NCI-H146 treated with DMSO at 0.1 percent for 48 hours (cell line): ENCODE data around the gene NR0B2.
"Not testable (repeated sequence)": the region's sequence is repeated elsewhere in the genome, so short reads cannot be mapped to it uniquely, and the experiment has no call there.

Experiments used
- DNase-seq: peaks from one replicate; lab custom pipeline; 2025; ENCODE audit not compliant: unreplicated experiment; lab: John Stamatoyannopoulos, UW

Gene NR0B2

GRCh38 chr1:26913754-26914619, at the start of gene NR0B2:
Gene NR0B2, minus strand, starts transcription at chr1:26913975. Its CDS starts 35 bp downstream, at chr1:26913940.
- peak; percentile 95 for DNase-seq

DNA sequence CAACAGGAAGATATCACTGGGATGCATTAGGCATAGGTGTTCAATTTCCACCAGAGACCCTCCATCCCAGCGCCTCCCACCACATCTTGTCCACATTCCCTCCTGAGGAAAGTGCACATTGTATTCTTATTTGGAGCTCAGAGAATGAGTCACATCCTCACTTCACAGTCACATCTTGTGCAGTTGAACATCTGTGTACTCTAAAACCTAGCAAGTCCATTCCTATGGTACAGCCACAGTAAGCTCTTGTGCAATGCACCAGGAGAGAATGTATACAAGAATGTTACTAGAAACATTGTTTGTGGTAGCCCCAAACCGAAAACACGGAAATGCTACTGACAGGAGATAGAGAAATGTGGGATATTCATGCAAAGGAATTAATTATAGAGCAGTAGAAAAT, 48.1 kb upstream of the NR0B2 start:
- DNase-seq, result no peak

- DNase-seq, result no peak
Observed at GRCh38 chr1:26960625-26960966, 46.8 kb upstream of the NR0B2 start.

GRCh38 chr1:26959722-26960624, 46.2 kb upstream of the NR0B2 start, which contains the start of gene KDF1:
Gene KDF1, minus strand, starts transcription at chr1:26960468. Its CDS starts 8,088 bp downstream, at chr1:26952380.
- peak; percentile 56 for DNase-seq

GRCh38 chr1:26959270-26959669, 45.5 kb upstream of the NR0B2 start:
- DNase-seq, result no peak

DNA sequence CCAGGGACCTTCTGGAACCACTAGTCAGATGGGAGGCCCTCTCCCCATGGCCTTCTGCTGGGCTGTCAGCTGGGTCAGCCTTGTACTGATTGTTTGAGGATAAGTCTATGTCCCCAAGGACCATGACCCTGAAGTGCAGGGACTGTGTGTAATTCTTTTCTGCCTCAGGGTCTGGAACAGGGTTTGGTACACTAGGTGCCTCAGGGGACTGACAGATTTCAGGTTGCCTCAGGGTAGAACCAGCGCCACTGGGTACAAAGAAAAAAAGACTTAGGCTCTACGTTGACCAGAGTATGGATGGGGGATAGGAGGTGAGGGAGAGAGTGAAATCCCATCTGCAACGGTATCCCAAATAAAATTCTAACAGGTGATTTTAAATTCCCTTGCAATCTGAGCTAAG, 43.5 kb upstream of the NR0B2 start:
- no peak for DNase-seq

- DNase-seq, result no peak
Observed at GRCh38 chr1:26956321-26956720, 42.5 kb upstream of the NR0B2 start.

DNA sequence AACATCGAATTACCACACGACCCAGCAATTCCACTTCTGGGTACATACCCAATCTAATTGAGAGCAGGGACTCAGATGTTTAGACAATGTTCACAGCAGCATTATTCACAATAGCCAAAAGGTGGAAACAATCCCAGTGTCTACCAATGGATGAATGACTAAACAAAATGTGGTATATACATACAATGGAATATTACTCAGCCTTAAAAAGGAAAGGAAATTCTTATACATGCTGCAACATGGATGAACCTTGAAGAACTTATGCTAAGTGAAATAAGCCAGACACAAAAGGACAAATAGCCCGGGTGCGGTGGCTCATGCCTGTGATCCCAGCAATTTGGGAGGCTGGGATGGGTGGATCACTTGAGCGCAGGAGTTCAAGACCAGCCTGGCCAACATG, 39.6 kb upstream of the NR0B2 start:
- DNase-seq, result no peak

DNA sequence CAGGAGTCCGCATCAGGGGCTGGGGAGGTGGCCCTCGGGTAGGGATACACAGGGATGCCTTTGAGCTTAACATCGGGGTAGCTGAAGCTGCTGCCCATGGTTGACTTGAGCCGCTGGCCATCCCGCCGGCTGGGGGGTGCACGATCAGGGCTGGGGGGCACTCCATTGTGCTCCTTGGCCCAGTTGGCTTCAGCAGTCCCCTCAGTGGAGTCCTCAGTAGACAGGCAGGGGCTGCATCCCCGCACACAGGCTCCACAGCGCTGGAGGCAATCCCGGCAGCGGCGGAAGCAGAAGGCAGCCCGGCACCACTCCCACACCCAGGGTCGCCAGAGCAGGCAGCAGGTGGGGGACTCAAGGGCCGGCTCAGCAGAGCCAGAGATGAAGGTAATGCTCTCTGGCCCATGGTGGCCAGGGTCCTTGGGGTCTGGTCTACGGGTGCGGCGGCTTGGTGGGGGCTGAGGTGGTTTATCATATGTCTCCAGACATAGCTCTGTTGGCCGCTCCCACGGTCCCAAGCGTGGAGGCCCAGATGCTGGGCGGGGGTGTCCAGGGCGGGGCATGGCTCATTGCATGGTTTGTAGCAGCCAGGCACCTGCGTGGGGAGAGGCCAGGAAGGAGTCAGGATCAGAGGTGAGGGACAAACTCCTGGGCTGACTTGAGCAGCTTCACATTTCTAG, 38.2 kb upstream of the NR0B2 start:
- no peak for DNase-seq

DNA sequence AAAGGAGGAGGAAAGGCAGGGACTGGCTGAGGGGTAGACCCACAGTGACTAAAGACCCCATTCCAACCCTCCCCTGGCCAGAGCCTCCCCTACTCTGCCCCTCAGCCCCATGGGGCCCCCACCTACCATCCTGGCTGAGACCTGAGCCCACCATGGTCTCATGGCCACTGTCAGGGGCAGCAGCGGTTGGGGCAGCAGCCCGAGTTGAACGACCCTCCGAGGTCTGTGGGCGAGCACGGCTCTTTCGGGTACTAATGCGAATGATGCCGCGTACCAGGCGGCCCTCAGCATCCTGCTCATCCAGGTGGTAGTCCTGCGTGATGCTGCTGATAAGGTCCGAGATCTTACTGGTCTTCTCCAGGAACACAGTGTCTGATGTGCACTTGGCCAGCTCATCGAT, 37.4 kb upstream of the NR0B2 start:
- no peak for DNase-seq

- DNase-seq, result no peak
Observed at GRCh38 chr1:26950602-26951001, 36.8 kb upstream of the NR0B2 start.

DNA sequence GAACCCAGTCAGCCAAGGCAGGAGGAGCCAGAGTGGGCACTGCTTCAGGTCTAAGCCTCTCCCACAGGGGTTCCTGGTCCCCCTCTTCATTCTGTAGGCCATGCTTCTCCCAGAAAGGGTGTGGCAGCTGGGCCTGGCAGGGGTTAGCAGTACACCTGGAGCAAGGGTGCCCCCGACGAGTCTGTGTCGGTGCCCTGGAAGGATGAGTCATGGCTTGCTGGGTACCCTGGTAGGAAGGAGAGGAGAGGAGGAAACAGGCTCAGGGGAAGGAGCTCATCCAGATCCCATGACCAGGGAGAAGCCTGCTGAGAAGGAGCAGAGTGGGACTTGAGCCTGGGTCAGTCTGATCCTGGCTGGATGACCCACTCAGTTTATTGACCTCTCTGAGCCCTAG, 36.1 kb upstream of the NR0B2 start:
- DNase-seq, result no peak

DNA sequence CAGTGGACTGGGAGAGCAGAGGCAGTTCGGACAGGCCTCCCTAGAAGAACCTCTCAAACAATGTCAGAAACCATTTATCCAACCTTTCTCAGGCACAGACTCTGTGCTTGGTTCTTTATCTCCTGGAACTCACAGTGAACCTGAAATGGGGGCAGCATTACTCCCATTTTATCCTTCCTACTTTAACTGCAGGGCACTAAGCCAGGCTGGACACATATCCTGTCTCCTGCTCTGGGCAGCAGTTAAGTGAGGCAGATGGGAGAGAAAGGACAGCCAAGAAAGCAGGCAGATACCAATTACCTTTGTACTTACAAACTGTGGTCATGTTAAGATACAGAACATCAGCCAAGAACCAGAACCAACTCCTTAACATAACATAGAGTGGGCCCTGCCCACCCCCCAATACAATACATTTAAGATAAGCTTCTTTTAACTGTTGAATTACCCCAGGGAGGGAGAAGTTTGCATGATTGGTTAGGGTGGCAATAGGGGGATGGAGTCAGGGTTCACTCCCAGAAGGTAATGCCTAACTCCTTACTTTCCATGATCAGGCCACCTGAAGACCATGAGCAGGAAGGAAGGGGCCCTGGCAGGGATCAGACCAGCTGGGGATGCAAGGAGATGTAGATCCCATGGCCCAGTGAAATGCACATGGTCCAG, 35.6 kb upstream of the NR0B2 start:
- DNase-seq, result no peak

DNA sequence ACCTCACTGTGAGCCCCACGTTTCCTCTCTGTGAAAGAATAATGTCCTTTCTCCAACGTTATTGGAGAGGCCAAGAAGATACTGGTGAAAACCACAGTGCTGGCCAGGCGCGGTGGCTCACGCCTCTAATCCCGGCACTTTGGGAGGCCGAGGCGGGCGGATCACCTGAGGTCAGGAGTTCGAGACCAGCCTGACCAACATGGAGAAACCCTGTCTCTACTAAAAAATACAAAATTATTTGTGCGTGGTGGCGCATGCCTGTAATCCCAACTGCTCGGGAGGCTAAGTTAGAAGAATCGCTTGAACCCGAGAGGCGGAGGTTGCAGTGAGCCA, 34.9 kb upstream of the NR0B2 start:
- not testable (repeated sequence) for DNase-seq

DNA sequence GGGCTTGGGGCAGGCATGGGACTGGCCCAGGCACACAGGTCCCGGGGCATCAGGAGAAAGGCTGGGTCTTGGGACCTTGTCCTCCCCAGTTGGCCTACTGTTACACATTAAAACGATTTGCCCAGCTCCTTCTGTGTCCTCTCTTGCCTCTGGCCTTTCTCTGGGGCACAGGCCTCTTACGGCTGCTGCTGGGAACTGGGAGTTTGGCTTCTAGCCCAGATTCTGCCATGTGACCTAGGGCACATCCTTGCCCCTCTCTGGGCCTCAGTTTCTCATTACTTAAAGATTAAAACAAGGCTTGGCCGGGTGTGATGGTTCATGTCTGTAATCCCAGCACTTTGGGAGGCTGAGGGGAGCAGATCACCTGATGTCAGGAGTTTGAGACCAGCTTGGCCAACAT, 32.5 kb upstream of the NR0B2 start:
- no peak for DNase-seq

GRCh38 chr1:26945728-26946127, 32.0 kb upstream of the NR0B2 start:
- DNase-seq, result no peak

DNA sequence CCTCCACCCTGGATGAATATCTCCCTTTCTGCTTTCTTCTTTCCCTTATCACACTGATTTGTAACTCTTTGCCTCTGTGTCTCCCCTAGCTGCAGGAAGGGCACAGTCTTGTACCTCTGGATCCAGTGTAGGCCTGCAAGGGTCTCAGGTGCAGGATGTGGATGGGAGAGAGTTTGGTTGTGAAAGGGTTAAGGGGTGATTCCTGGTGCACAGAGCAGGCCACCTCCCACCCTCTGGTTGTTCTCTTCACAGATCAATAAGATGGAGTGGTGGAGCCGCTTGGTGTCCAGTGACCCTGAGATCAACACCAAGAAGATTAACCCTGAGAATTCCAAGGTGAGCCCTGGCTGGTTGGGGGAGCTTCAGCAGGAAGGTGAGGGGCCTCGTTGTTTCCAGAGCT, 31.4 kb upstream of the NR0B2 start:
- no peak for DNase-seq

DNA sequence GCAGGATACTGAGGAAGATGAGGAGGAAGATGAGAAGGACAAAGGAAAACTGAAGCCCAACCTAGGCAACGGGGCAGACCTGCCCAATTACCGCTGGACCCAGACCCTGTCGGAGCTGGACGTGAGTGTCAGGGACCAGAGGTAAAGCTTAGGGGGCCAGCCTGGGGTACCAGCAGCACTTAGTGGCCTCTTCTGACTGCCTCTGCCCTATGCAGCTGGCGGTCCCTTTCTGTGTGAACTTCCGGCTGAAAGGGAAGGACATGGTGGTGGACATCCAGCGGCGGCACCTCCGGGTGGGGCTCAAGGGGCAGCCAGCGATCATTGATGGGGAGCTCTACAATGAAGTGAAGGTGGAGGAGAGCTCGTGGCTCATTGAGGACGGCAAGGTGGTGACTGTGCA, 28.9 kb upstream of the NR0B2 start:
- DNase-seq, result no peak

- no peak for DNase-seq
Observed at GRCh38 chr1:26941311-26941710, 27.5 kb upstream of the NR0B2 start.

DNA sequence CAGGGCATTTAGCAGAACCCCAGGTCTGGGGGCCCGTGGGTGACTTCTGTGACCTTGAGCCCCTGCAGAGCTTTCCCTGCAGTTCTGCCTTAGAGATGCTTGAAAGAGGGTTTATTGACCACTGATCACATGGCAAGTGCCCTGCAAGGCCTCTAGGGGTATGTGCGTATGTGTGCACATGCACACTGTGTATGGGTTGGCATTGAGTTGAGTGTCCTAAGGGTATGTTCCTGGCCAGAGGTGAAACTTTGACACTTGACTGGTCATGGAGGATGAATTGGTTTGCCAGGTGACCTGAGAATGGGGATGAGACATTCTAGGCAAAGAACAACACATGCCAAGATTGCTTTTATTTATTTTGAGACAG, 24.9 kb upstream of the NR0B2 start:
- no peak for DNase-seq

DNA sequence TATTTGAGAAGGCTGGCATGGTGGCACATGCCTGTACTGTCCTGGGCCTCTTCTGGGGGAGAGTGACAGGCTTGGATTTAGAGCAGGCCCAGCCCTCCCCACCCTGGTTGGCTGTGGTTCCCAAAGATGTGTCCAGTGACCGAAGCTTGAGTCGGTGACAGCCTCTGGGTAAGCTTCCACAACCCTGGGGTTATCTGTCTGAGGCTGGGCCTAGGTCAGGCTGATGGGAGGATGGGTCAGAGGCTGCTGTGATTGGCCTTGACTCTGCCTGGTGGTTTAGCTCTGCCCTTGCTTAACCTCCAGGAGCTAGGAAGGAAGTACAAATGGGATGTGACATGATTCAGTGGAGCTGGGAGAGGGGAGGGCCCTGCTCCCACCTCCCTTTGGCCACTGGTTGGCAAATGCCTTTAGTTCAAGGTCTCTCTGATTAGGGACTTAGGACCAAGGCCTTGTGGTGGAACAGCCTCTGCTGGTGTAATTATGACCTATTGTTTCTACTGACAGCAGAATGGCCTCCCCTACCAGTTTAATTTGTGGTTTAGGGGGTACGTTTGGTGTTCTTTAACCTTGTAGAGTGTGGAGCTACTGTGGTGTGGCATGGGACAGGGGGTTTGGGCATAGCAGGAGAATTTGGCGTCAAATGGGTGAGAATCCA, 24.4 kb upstream of the NR0B2 start:
- no peak for DNase-seq
